HG02852 (cell line): ENCODE data around the gene FOXI2.

Experiments used
- ATAC-seq: cut with Tn5 transposase; IDR thresholded peaks from one replicate; pipeline ENCODE4 v1.9.1; 2021; ENCODE audit warnings: mild to moderate bottlenecking, moderate library complexity; ENCODE audit not compliant: unreplicated experiment

Gene FOXI2

GRCh38 chr10:127740596-127740995, 3.6 kb downstream of the FOXI2 start:
- no peak for ATAC-seq

- ATAC-seq, result no peak
Observed at GRCh38 chr10:127743205-127743604, 6.2 kb downstream of the FOXI2 start.

- ATAC-seq, result no peak
Observed at GRCh38 chr10:127744956-127745355, 8.0 kb downstream of the FOXI2 start.

- no peak for ATAC-seq
Observed at GRCh38 chr10:127745861-127746260, 8.9 kb downstream of the FOXI2 start.

- ATAC-seq, result no peak
Observed at GRCh38 chr10:127755753-127756152, 18.8 kb downstream of the FOXI2 start.

GRCh38 chr10:127756264-127756663, 19.3 kb downstream of the FOXI2 start:
- ATAC-seq, result no peak

GRCh38 chr10:127757033-127757432, 20.0 kb downstream of the FOXI2 start:
- ATAC-seq, result no peak

- ATAC-seq, result no peak
Observed at GRCh38 chr10:127759276-127759675, 22.3 kb downstream of the FOXI2 start.

- no peak for ATAC-seq
Observed at GRCh38 chr10:127762925-127763324, 25.9 kb downstream of the FOXI2 start.

- no peak for ATAC-seq
Observed at GRCh38 chr10:127774766-127775559, 38.0 kb downstream of the FOXI2 start.

- no peak for ATAC-seq
Observed at GRCh38 chr10:127776816-127777215, 39.8 kb downstream of the FOXI2 start.

GRCh38 chr10:127781412-127781811, 44.4 kb downstream of the FOXI2 start:
- ATAC-seq, result no peak

- ATAC-seq, result no peak
Observed at GRCh38 chr10:127787873-127788272, 50.9 kb downstream of the FOXI2 start.

GRCh38 chr10:127790066-127790624, 53.2 kb downstream of the FOXI2 start:
- no peak for ATAC-seq
